ENCODE data around the gene MLLT3.
"Not testable (repeated sequence)": the region's sequence is repeated elsewhere in the genome, so short reads cannot be mapped to it uniquely, and the experiment has no call there.

The MLLT3 gene

DNA sequence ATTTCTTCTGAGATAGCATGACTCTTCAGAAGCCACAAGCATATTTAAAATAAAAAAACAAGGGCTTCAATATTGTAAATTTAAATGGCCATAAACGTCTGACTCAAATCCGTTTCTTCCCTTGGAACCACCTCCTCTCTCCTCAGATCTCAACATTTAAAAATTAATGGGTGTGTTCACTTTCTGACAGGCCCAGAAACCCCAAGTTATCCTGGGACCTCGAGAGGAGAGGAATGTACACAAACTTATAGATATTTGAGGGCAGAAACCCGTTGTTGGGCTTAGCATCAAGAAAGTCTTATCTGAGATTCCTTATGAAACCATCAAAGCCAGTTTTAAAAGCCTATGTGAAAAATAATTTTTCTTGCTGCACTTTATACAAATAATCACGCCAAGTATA is 29.2 kb downstream of the MLLT3 start:
- H3K9ac ChIP-seq (ENCODE audit: low read length) = no peak overlapping the region
- H3K4me1 ChIP-seq (ENCODE audit: insufficient read depth, low read length) = peaks cover 40% of the 10 kb centered on the region
- H3K36me3 ChIP-seq (ENCODE audit: insufficient read depth, low read length) = no peaks in the 10 kb centered on the region

DNA sequence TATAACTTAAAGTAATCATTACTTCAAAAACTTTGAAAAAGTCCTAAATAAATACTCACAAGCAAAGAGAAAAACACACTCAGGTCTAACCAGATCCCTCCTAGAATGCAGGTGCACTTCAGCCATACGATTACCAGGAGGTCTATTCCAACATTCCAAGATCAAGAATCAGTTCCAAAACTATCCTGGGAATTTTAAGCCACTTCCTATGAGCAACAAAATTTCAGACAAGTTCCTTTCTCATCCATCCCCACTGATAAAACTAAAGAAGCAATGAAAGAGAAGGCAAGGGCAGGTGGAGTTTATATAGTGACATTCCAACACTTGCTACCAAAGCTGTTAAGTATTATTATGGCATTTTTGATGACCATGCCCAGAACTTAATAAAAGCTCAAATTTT is 29.6 kb downstream of the MLLT3 start:
- Histone ChIP-seq H3K4me3 (ENCODE audit: low read depth in 1 of 2, low read length in 2 of 2) (no peak overlapping the region), H3K9me3 (ENCODE audit: low read length) (no peaks in the 10 kb centered on the region), H3K36me3 (ENCODE audit: insufficient read depth, low read length) (no peaks in the 10 kb centered on the region), H3K9ac (ENCODE audit: low read length) (no peak overlapping the region), H3K27me3 (ENCODE audit: control insufficient read depth in 1 of 2, insufficient read depth in 2 of 2, low read length in 2 of 2) (no peaks in the 10 kb centered on the region), H3K27ac (ENCODE audit: low read depth, low read length) (no peak overlapping the region), H3K4me1 (ENCODE audit: insufficient read depth, low read length) (peaks cover 36% of the 10 kb centered on the region)

More for the DNA sequence above, 29.2 kb downstream of the MLLT3 start:
- no peak overlapping the region for H3K27ac ChIP-seq (ENCODE audit: low read depth, low read length)
- no peaks in the 10 kb centered on the region for H3K9me3 ChIP-seq (ENCODE audit: low read length)
- H3K27me3 ChIP-seq (ENCODE audit: control insufficient read depth in 1 of 2, insufficient read depth in 2 of 2, low read length in 2 of 2) = no peaks in the 10 kb centered on the region
- H3K4me3 ChIP-seq (ENCODE audit: low read depth in 1 of 2, low read length in 2 of 2) = no peak overlapping the region

- H3K27me3 ChIP-seq (ENCODE audit: control insufficient read depth in 1 of 2, insufficient read depth in 2 of 2, low read length in 2 of 2) = no peaks in the 10 kb centered on the region
- H3K36me3 ChIP-seq (ENCODE audit: insufficient read depth, low read length) = no peaks in the 10 kb centered on the region
- no peaks in the 10 kb centered on the region for H3K9me3 ChIP-seq (ENCODE audit: low read length)
- H3K4me1 ChIP-seq (ENCODE audit: insufficient read depth, low read length) = peaks cover 29% of the 10 kb centered on the region
- no peak overlapping the region for H3K9ac ChIP-seq (ENCODE audit: low read length)
- no peak overlapping the region for H3K4me3 ChIP-seq (ENCODE audit: low read depth in 1 of 2, low read length in 2 of 2)
- no peak overlapping the region for H3K27ac ChIP-seq (ENCODE audit: low read depth, low read length)
Measured at GRCh38 chr9:20591223-20591622, 31.1 kb downstream of the MLLT3 start.

DNA sequence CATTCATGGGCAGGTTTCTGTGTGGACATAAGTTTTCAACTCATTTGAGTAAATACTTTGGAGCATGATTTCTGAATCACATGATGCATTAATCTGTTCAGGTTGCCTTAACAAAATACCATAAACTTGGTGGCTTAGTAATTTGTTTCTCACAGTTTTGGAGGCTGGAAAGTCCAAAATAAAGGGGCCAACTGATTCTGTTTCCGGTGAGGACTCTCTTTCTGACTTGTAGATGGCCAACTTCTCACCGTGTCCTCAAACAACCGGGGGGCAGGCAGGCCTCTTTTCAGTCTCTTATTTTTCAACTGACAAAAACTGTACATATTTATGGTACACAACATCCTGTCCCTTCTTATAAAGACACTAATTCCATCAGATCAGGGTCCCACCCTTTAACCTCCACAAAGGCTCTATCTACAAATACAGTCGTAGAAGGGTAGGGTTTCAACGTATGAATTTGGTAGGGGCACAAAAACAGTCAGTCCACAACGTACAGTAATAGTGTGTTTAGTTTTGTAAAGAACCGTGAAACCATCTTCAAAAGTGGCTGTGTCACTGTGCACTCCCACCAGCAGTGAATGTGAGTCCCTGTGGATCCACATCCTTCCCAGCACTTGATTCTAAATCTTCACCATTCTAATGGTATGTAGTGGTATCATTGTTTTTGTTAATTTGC is 37.2 kb downstream of the MLLT3 start:
- H3K9me3 ChIP-seq (ENCODE audit: low read length) = no peaks in the 10 kb centered on the region
- no peak overlapping the region for H3K27ac ChIP-seq (ENCODE audit: low read depth, low read length)
- no peaks in the 10 kb centered on the region for H3K4me1 ChIP-seq (ENCODE audit: insufficient read depth, low read length)
- no peaks in the 10 kb centered on the region for H3K27me3 ChIP-seq (ENCODE audit: control insufficient read depth in 1 of 2, insufficient read depth in 2 of 2, low read length in 2 of 2)
- no peak overlapping the region for H3K9ac ChIP-seq (ENCODE audit: low read length)
- H3K4me3 ChIP-seq (ENCODE audit: low read depth in 1 of 2, low read length in 2 of 2) = no peak overlapping the region
- H3K36me3 ChIP-seq (ENCODE audit: insufficient read depth, low read length) = no peaks in the 10 kb centered on the region

DNA sequence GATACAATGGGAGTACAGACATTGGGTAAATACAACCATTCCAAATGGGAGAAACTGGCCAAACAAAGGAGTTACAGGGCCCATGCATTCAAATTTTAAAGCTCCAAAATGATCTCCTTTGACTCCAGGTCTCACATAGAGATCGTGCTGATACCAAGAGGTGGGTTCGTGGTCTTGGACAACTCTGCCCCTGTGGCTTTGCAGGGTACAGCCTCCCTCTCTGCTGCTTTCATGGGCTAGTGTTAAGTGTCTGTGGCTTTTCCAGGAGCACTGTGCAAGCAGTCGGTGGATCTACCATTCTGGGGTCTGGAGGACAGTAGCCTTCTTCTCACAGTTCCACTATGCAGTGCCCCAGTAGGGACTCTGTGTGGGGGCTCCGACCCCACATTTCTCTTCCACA is 39.2 kb downstream of the MLLT3 start:
- not testable (repeated sequence) for H3K9ac ChIP-seq (ENCODE audit: low read length); H3K36me3 ChIP-seq (ENCODE audit: insufficient read depth, low read length); H3K27ac ChIP-seq (ENCODE audit: low read depth, low read length); H3K4me1 ChIP-seq (ENCODE audit: insufficient read depth, low read length); H3K4me3 ChIP-seq (ENCODE audit: low read depth in 1 of 2, low read length in 2 of 2); H3K27me3 ChIP-seq (ENCODE audit: control insufficient read depth in 1 of 2, insufficient read depth in 2 of 2, low read length in 2 of 2); H3K9me3 ChIP-seq (ENCODE audit: low read length)

DNA sequence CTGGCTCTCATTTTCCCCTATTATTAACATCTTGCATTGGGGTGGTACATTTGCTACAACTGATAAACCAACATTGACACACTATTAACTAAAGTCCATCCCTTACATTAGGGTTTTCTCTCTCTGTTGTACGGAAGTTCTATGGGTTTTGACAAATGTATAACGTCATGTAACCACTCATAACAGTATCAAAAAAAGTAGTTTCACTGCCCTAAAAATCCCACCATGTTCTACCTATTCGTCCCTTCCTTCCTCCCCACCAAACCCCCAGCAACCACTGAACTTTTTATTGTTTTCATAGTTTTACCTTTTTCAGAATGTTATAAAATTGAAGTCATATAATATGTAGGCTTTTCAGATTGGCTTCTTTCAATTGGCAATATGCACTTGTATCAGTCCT is 40.1 kb downstream of the MLLT3 start:
- Histone ChIP-seq H3K9me3 (ENCODE audit: low read length) (no peaks in the 10 kb centered on the region), H3K4me1 (ENCODE audit: insufficient read depth, low read length) (no peaks in the 10 kb centered on the region), H3K9ac (ENCODE audit: low read length) (no peak overlapping the region), H3K27me3 (ENCODE audit: control insufficient read depth in 1 of 2, insufficient read depth in 2 of 2, low read length in 2 of 2) (no peaks in the 10 kb centered on the region), H3K27ac (ENCODE audit: low read depth, low read length) (no peak overlapping the region), H3K36me3 (ENCODE audit: insufficient read depth, low read length) (no peaks in the 10 kb centered on the region), H3K4me3 (ENCODE audit: low read depth in 1 of 2, low read length in 2 of 2) (no peak overlapping the region)

DNA sequence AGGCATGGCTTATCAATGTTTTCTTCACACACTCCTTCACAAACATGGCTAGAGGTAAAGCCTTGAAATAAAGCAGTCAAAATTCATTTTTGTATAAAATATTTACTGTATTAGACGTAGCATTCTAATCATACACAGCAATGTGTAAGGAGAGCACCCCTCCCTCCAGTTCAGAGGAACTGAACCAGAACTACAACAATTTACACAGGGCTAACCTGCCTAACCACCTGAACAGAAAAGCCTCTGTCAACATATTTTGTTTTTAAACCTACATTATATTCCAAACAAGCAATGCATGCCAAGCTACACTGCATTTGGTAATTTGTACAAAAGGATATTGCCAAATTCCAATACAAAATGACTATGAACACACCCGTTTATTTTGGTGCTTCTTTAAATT is 41.6 kb downstream of the MLLT3 start:
- no peaks in the 10 kb centered on the region for H3K9me3 ChIP-seq (ENCODE audit: low read length)
- no peaks in the 10 kb centered on the region for H3K36me3 ChIP-seq (ENCODE audit: insufficient read depth, low read length)
- no peaks in the 10 kb centered on the region for H3K4me1 ChIP-seq (ENCODE audit: insufficient read depth, low read length)
- H3K27ac ChIP-seq (ENCODE audit: low read depth, low read length) = no peak overlapping the region
- H3K27me3 ChIP-seq (ENCODE audit: control insufficient read depth in 1 of 2, insufficient read depth in 2 of 2, low read length in 2 of 2) = no peaks in the 10 kb centered on the region
- H3K9ac ChIP-seq (ENCODE audit: low read length) = no peak overlapping the region
- H3K4me3 ChIP-seq (ENCODE audit: low read depth in 1 of 2, low read length in 2 of 2) = no peak overlapping the region

GRCh38 chr9:20579524-20580314 is 42.6 kb downstream of the MLLT3 start:
- no peak overlapping the region for H3K27ac ChIP-seq (ENCODE audit: low read depth, low read length)

DNA sequence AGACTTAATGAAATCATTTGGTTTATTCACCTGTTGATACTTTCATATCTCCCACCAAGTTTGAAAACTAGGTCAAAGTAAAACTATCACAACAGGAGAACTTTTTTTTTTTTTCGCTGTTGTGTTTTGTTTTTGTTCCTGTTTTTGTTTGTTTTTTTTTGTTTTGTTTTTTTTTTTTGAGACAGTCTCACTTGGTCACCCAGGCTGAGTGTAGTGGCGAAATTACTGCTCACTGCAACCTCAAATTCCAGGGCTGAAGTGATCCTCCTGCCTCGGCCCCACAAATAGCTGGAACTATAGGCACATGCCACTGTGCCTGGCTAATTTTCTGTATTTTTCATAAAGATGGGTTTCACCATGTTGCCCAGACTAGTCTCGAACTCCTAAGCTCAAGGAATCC is 49.3 kb downstream of the MLLT3 start:
- Histone ChIP-seq H3K9ac (ENCODE audit: low read length) (no peak overlapping the region), H3K4me3 (ENCODE audit: low read depth in 1 of 2, low read length in 2 of 2) (no peak overlapping the region), H3K4me1 (ENCODE audit: insufficient read depth, low read length) (peaks cover 39% of the 10 kb centered on the region), H3K27ac (ENCODE audit: low read depth, low read length) (no peak overlapping the region), H3K27me3 (ENCODE audit: control insufficient read depth in 1 of 2, insufficient read depth in 2 of 2, low read length in 2 of 2) (no peaks in the 10 kb centered on the region), H3K9me3 (ENCODE audit: low read length) (no peaks in the 10 kb centered on the region), H3K36me3 (ENCODE audit: insufficient read depth, low read length) (no peaks in the 10 kb centered on the region)

More at GRCh38 chr9:20579524-20580314, 42.6 kb downstream of the MLLT3 start:
- no peaks in the 10 kb centered on the region for H3K4me1 ChIP-seq (ENCODE audit: insufficient read depth, low read length)
- H3K36me3 ChIP-seq (ENCODE audit: insufficient read depth, low read length) = no peaks in the 10 kb centered on the region
- no peaks in the 10 kb centered on the region for H3K27me3 ChIP-seq (ENCODE audit: control insufficient read depth in 1 of 2, insufficient read depth in 2 of 2, low read length in 2 of 2)
- no peaks in the 10 kb centered on the region for H3K9me3 ChIP-seq (ENCODE audit: low read length)
- no peak overlapping the region for H3K9ac ChIP-seq (ENCODE audit: low read length)
- no peak overlapping the region for H3K4me3 ChIP-seq (ENCODE audit: low read depth in 1 of 2, low read length in 2 of 2)

GRCh38 chr9:20570756-20571155 is 51.5 kb downstream of the MLLT3 start:
- H3K36me3 ChIP-seq (ENCODE audit: insufficient read depth, low read length) = no peaks in the 10 kb centered on the region
- peaks cover 47% of the 10 kb centered on the region for H3K4me1 ChIP-seq (ENCODE audit: insufficient read depth, low read length)
- H3K9ac ChIP-seq (ENCODE audit: low read length) = no peak overlapping the region
- peak overlapping the region; percentile 12 for H3K27ac ChIP-seq (ENCODE audit: low read depth, low read length)
- no peak overlapping the region for H3K4me3 ChIP-seq (ENCODE audit: low read depth in 1 of 2, low read length in 2 of 2)
- H3K27me3 ChIP-seq (ENCODE audit: control insufficient read depth in 1 of 2, insufficient read depth in 2 of 2, low read length in 2 of 2) = no peaks in the 10 kb centered on the region
- no peaks in the 10 kb centered on the region for H3K9me3 ChIP-seq (ENCODE audit: low read length)

GRCh38 chr9:20570087-20570486 is 52.2 kb downstream of the MLLT3 start:
- Histone ChIP-seq H3K4me3 (ENCODE audit: low read depth in 1 of 2, low read length in 2 of 2) (no peak overlapping the region), H3K27ac (ENCODE audit: low read depth, low read length) (no peak overlapping the region), H3K9me3 (ENCODE audit: low read length) (no peaks in the 10 kb centered on the region), H3K4me1 (ENCODE audit: insufficient read depth, low read length) (peaks cover 47% of the 10 kb centered on the region), H3K9ac (ENCODE audit: low read length) (no peak overlapping the region), H3K27me3 (ENCODE audit: control insufficient read depth in 1 of 2, insufficient read depth in 2 of 2, low read length in 2 of 2) (no peaks in the 10 kb centered on the region), H3K36me3 (ENCODE audit: insufficient read depth, low read length) (no peaks in the 10 kb centered on the region)

GRCh38 chr9:20569525-20569924 is 52.8 kb downstream of the MLLT3 start:
- Histone ChIP-seq H3K27me3 (ENCODE audit: control insufficient read depth in 1 of 2, insufficient read depth in 2 of 2, low read length in 2 of 2) (no peaks in the 10 kb centered on the region), H3K9me3 (ENCODE audit: low read length) (no peaks in the 10 kb centered on the region), H3K9ac (ENCODE audit: low read length) (no peak overlapping the region), H3K4me1 (ENCODE audit: insufficient read depth, low read length) (peaks cover 48% of the 10 kb centered on the region), H3K36me3 (ENCODE audit: insufficient read depth, low read length) (no peaks in the 10 kb centered on the region), H3K27ac (ENCODE audit: low read depth, low read length) (no peak overlapping the region), H3K4me3 (ENCODE audit: low read depth in 1 of 2, low read length in 2 of 2) (no peak overlapping the region)

Data from muscle layer of colon (tissue), 2 donors.